GM20000 (cell line): ENCODE data around the gene MYO9B.

ENCODE experiments used
- DNase-seq: peaks from one replicate; pipeline ENCODE4 v3.0.0; 2012; ENCODE audit warnings: low spot score
- CTCF ChIP-seq: IDR thresholded peaks from 2 replicates; pipeline ENCODE4 v1.5.1; 2012; ENCODE audit warnings: mild to moderate bottlenecking, control low read depth; ENCODE audit errors: extremely low read depth, missing control alignments

MYO9B gene

GRCh38 chr19:17036640-17037039 lies 38.9 kb upstream of the MYO9B start:
- no peak for TF ChIP-seq CTCF

GRCh38 chr19:17037184-17037583 lies 38.4 kb upstream of the MYO9B start:
- no peak for DNase-seq
- TF ChIP-seq CTCF, result no peak

More at GRCh38 chr19:17036640-17037039, 38.9 kb upstream of the MYO9B start:
- no peak for DNase-seq

- no peak for DNase-seq
- TF ChIP-seq CTCF, result no peak
Observed at GRCh38 chr19:17037966-17038500, 37.5 kb upstream of the MYO9B start.

- no peak for DNase-seq
- TF ChIP-seq CTCF, result no peak
Observed at GRCh38 chr19:17041976-17042375, 33.6 kb upstream of the MYO9B start.

- no peak for TF ChIP-seq CTCF
- DNase-seq, result no peak
Observed at GRCh38 chr19:17043744-17044143, 31.8 kb upstream of the MYO9B start.

- TF ChIP-seq CTCF, result no peak
- no peak for DNase-seq
Observed at GRCh38 chr19:17045907-17046502, 29.6 kb upstream of the MYO9B start.

GRCh38 chr19:17048885-17049453 lies 26.6 kb upstream of the MYO9B start:
- no peak for TF ChIP-seq CTCF
- no peak for DNase-seq
